Liver (tissue), 9 donors: ENCODE measurements around the gene OR2Y1. TPM values are rescaled to one million over a fixed set of nuclear protein-coding genes. Genes with fewer than 3 reads are reported as not detected.
"Not testable (repeated sequence)": the region's sequence is repeated elsewhere in the genome, so short reads cannot be mapped to it uniquely, and the experiment has no call there.

ENCODE experiments used
- DNase-seq: peaks from one replicate; pipeline ENCODE4 v3.0.0-alpha.2; 2017; ENCODE audit warnings: low spot score
- H3K27ac ChIP-seq, 2 donors: one replicate each; pipeline ENCODE4 v1.7.0; 2013; ENCODE audit warnings: inconsistent platforms in 2 of 2, low read length in 2 of 2, control low read depth in 1 of 2, low read depth in 1 of 2, mild to moderate bottlenecking in 1 of 2
- H3K27me3 ChIP-seq, 4 donors: one replicate each; pipeline versions ENCODE4 v1.6.1 to v1.7.0; 2013; ENCODE audit warnings: low read length in 3 of 4, inconsistent platforms in 1 of 4, mild to moderate bottlenecking in 1 of 4, moderate library complexity in 1 of 4; ENCODE audit not compliant: control insufficient read depth in 4 of 4, insufficient read depth in 4 of 4
- H3K36me3 ChIP-seq, 4 donors: one replicate each; pipeline versions ENCODE4 v1.6.1 to v1.7.0; 2013; ENCODE audit warnings: low read length in 3 of 4, mild to moderate bottlenecking in 3 of 4, low read depth in 1 of 4, moderate library complexity in 1 of 4; ENCODE audit not compliant: control insufficient read depth in 4 of 4, insufficient read depth in 3 of 4
- H3K4me1 ChIP-seq, 4 donors: one replicate each; pipeline versions ENCODE4 v1.6.1 to v1.7.0; 2013; ENCODE audit warnings: low read length in 3 of 4, mild to moderate bottlenecking in 3 of 4, moderate library complexity in 1 of 4; ENCODE audit not compliant: control insufficient read depth in 4 of 4, insufficient read depth in 4 of 4
- H3K4me3 ChIP-seq, 3 donors: one replicate each; pipeline versions ENCODE4 v1.6.1 to v1.7.0; 2013; ENCODE audit warnings: low read length in 3 of 3, control low read depth in 1 of 3, low read depth in 1 of 3, mild to moderate bottlenecking in 1 of 3
- H3K9ac ChIP-seq, 2 donors: one replicate each; pipeline ENCODE4 v1.7.0; 2013; ENCODE audit warnings: low read length in 2 of 2, mild to moderate bottlenecking in 2 of 2, moderate library complexity in 2 of 2, control low read depth in 1 of 2, low read depth in 1 of 2
- H3K9me3 ChIP-seq, 4 donors: one replicate each; pipeline versions ENCODE4 v1.6.1 to v1.7.0; 2013; ENCODE audit warnings: low read length in 3 of 4; ENCODE audit not compliant: control insufficient read depth in 4 of 4
- ATF3 ChIP-seq: IDR thresholded peaks from 2 replicates; pipeline ENCODE4 v1.6.1; 2016; ENCODE audit warnings: antibody characterized with exemption
- CTCF ChIP-seq: fragments of 150-350 bp; IDR thresholded peaks from 2 replicates; pipeline ENCODE4 v1.5.1; 2017; ENCODE audit warnings: improper control_type of control experiment, low read depth, low read length; ENCODE audit not compliant: missing input control
- EGR1 ChIP-seq, 2 donors: IDR thresholded peaks; 2 replicates each; pipeline ENCODE4 v1.6.1; 2016 to 2018; ENCODE audit warnings: antibody characterized with exemption in 2 of 2, low read depth in 2 of 2
- FOXA2 ChIP-seq: IDR thresholded peaks from 2 replicates; pipeline ENCODE4 v1.6.1; 2016; ENCODE audit warnings: antibody characterized with exemption
- HNF4A ChIP-seq, 2 donors: conservative IDR thresholded peaks; 2 replicates each; pipeline ENCODE4 v1.6.1; 2016; ENCODE audit warnings: antibody characterized with exemption in 2 of 2, mild to moderate bottlenecking in 2 of 2
- RAD21 ChIP-seq, 2 donors: IDR thresholded peaks; 2 replicates each; pipeline ENCODE4 v1.6.1; 2016; ENCODE audit warnings: antibody characterized with exemption in 2 of 2, mild to moderate bottlenecking in 2 of 2
- REST ChIP-seq: IDR thresholded peaks from 2 replicates; pipeline ENCODE4 v1.6.1; 2016; ENCODE audit warnings: antibody characterized with exemption, mild to moderate bottlenecking
- RXRA ChIP-seq, 2 donors: IDR thresholded peaks; 2 replicates each; pipeline ENCODE4 v1.6.1; 2017 to 2018; ENCODE audit warnings: antibody characterized with exemption in 2 of 2, mild to moderate bottlenecking in 1 of 2
- SP1 ChIP-seq: IDR thresholded peaks from 2 replicates; pipeline ENCODE4 v1.6.1; 2018; ENCODE audit warnings: antibody characterized with exemption, mild to moderate bottlenecking
- TAF1 ChIP-seq: conservative IDR thresholded peaks from 2 replicates; pipeline ENCODE4 v1.6.1; 2016; ENCODE audit warnings: antibody characterized with exemption, mild to moderate bottlenecking
- YY1 ChIP-seq: IDR thresholded peaks from 2 replicates; pipeline ENCODE4 v1.6.1; 2016; ENCODE audit warnings: antibody characterized with exemption, mild to moderate bottlenecking
- ZBTB33 ChIP-seq: IDR thresholded peaks from 2 replicates; pipeline ENCODE4 v1.6.1; 2016; ENCODE audit warnings: antibody characterized with exemption
- WGBS: extraction: QIAGEN DNeasy Blood & Tissue Kit; methylation state at CpG from one replicate; pipeline ENCODE4 v1.1.7; 2013; 5-methylcytosine and 5-hydroxymethylcytosine counted together
- polyA plus RNA-seq, 2 donors: library from polyadenylated mRNA; stranded (reverse) in 1 of 2; unstranded in 1 of 2; fragments of 200-250 nt in 1 of 2; fragments of >200 nt in 1 of 2; fragmentation: Nextera tagmentation in 1 of 2; extraction: Ambion mirVana in 1 of 2; gene quantifications; one replicate each; pipeline versions ENCODE4 v1.2.1 to v1.2.3, GENCODE V29; 2013 to 2015
- total RNA-seq, 2 donors: library from RNA; depleted of rRNA; stranded (reverse); fragments of >200 nt; gene quantifications; one replicate each; pipeline ENCODE4 v1.2.3, GENCODE V29; 2014
- donor health status: healthy.
- donor health status: healthy.
- donor health status: healthy.
- donor health status: healthy.
- donor health status: healthy.

Gene OR2Y1
- total and polyA plus RNA-seq, 4 donors = not detected

- H3K27me3 ChIP-seq = peaks cover 0 to 3% (median 0%) of the 10 kb centered on the region in 4 donors
- no peak overlapping the region for H3K4me3 ChIP-seq
- H3K27ac ChIP-seq = no peak overlapping the region
- no peak for DNase-seq
- no peaks in the 10 kb centered on the region for H3K9me3 ChIP-seq
- no peaks in the 10 kb centered on the region for H3K4me1 ChIP-seq
- H3K36me3 ChIP-seq = no peaks in the 10 kb centered on the region
- TF ChIP-seq ZBTB33 (no peak), CTCF (no peak), HNF4A (conservative IDR thresholded peaks at IDR 0.05) (no peak), TAF1 (no peak), YY1 (no peak), RAD21 (IDR thresholded peaks at IDR 0.05) (no peak)
- H3K9ac ChIP-seq = no peak overlapping the region
- WGBS = 26% methylated on average over 2 of the region's 2 CpGs
Measured at GRCh38 chr5:180704362-180704761, 35.5 kb downstream of the OR2Y1 start.

- 49% methylated on average over 7 of the region's 7 CpGs for WGBS
- Histone ChIP-seq H3K27ac (no peak overlapping the region), H3K9ac (no peak overlapping the region), H3K9me3 (no peaks in the 10 kb centered on the region), H3K27me3 (peaks cover 0 to 3% (median 0%) of the 10 kb centered on the region in 4 donors), H3K36me3 (no peaks in the 10 kb centered on the region), H3K4me1 (no peaks in the 10 kb centered on the region), H3K4me3 (no peak overlapping the region)
- no peak for DNase-seq
- no peak for TF ChIP-seq FOXA2
- TF ChIP-seq RXRA (IDR thresholded peaks at IDR 0.05) = no peak
- no peak for TF ChIP-seq EGR1 (IDR thresholded peaks at IDR 0.05; ENCODE audit: low read depth in 2 of 2)
- no peak for TF ChIP-seq CTCF
- no peak for TF ChIP-seq YY1
- no peak for TF ChIP-seq REST
- TF ChIP-seq TAF1 = no peak
- no peak for TF ChIP-seq ATF3
- no peak for TF ChIP-seq ZBTB33
- TF ChIP-seq RAD21 (IDR thresholded peaks at IDR 0.05) = no peak
- no peak for TF ChIP-seq SP1
Measured at GRCh38 chr5:180703912-180704311, 35.9 kb downstream of the OR2Y1 start.

- H3K4me3 ChIP-seq, H3K27me3 ChIP-seq, DNase-seq, H3K4me1 ChIP-seq, H3K27ac ChIP-seq, H3K9ac ChIP-seq, H3K36me3 ChIP-seq, H3K9me3 ChIP-seq: not testable (repeated sequence)
- WGBS = 81% methylated on average over 2 of the region's 2 CpGs
Measured at GRCh38 chr5:180703371-180703770, 36.5 kb downstream of the OR2Y1 start.
